HG03575 (cell line): ENCODE measurements around the gene GINS3.
"Not testable (repeated sequence)": the region's sequence is repeated elsewhere in the genome, so short reads cannot be mapped to it uniquely, and the experiment has no call there.

Experiments used
- ATAC-seq: cut with Tn5 transposase; IDR thresholded peaks from one replicate; pipeline ENCODE4 v1.9.1; 2021; ENCODE audit not compliant: unreplicated experiment, insufficient number of reproducible peaks, low FRiP score; ENCODE audit errors: extremely low read depth

GINS3 gene

DNA sequence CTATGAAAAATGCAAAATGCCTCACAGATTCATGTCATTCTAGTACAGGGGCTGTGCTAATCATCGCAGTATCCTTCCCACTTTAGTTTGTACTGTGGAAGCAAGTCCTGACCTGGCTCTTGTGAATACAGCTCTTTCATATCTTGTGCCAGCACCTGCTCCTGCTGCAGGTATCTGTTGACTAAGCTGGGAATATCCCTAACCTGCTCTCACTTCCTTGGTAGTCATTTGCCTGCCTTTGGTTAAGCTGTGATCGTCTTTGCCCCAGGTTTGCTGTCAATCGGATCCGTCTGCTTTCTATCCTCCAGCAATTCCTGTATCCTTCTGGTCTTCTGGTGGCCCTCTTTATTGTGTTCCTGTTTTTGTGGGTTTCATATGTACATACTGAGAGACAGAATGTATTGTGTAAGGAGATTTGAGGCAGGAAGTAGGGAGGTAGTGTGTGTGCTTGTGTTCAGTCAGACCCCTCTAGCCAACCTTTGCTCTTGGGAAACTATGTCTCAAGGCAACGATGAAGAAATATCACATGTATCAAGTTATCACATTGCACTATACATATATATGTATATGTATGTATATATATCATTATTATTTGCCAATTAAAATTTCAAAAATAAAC is 7.7 kb upstream of the GINS3 start:
- no peak for ATAC-seq

DNA sequence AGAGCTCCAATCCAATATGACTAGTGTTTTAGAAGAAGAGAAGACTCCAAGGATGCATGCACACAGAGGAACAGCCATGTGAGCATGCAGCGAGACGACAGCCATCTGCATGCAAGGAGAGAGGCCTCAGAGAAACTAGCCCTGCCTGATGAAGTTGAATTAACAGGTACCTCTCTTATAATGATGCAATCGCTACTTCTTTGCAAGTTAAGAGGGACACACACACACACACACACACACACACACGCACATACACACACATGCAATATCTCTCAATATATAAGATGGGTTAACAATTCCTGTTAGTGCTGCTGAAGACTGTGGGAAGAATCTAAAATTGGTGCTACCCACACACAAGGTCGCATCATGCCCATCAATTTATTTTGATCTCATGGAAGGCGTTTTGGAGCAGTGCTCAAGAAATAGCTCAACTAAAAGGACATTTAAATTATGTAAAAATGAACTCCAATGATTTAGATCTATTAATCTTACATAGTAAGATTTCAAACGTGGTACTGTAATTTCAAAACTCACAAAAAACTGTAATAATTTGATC is 7.0 kb upstream of the GINS3 start:
- no peak for ATAC-seq

DNA sequence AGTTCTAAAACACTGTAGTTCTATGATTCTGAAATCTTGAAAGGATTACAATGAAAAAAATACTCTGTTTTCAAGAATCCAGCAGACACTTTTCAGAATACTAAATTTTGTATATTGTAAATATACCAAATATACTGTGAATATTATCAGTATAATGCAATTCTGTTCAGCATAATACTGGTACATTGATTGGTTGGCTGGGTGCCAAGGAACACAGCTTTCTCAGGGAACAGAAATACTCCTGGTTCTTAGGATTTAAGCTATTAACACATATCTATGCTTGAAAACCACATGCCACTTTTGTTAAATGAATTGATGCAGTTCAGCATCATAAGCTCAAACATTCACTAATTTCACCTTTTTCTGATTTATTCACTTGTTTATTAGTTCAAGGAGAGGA is 2.5 kb upstream of the GINS3 start:
- ATAC-seq, result no peak

DNA sequence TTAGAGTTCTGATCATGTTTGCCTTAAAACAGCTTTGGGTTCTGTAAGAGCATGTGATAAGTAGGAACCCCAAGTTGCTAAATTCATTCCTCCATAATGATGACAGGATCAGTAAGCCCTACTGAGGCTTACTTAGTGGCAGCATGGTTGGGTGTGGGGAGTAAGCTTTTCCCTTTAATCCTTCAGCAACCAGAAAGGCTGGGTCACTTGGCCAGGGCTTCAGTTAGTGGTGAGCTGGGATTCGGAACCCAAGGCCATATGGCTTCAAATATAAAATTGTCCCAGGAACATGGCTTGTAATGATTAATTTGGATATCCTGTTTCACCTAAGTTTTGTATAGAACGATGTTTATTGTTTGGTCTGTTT is 850 bp downstream of the GINS3 start:
- ATAC-seq, result no peak

DNA sequence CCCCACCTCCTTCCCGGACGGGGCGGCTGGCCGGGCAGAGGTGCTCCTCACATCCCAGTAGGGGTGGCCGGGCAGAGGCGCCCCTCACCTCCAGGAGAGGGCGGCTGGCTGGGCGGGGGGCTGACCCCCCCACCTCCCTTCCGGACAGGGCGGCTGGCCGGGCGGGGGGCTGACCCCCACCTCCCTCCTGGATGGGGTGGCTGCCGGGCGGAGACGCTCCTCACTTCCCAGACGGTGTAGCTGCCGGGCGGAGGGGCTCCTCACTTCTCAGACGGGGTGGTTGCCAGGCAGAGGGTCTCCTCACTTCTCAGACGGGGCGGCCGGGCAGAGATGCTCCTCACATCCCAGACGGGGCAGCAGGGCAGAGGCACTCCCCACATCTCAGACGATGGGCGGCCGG is 4.6 kb downstream of the GINS3 start:
- ATAC-seq, result not testable (repeated sequence)

DNA sequence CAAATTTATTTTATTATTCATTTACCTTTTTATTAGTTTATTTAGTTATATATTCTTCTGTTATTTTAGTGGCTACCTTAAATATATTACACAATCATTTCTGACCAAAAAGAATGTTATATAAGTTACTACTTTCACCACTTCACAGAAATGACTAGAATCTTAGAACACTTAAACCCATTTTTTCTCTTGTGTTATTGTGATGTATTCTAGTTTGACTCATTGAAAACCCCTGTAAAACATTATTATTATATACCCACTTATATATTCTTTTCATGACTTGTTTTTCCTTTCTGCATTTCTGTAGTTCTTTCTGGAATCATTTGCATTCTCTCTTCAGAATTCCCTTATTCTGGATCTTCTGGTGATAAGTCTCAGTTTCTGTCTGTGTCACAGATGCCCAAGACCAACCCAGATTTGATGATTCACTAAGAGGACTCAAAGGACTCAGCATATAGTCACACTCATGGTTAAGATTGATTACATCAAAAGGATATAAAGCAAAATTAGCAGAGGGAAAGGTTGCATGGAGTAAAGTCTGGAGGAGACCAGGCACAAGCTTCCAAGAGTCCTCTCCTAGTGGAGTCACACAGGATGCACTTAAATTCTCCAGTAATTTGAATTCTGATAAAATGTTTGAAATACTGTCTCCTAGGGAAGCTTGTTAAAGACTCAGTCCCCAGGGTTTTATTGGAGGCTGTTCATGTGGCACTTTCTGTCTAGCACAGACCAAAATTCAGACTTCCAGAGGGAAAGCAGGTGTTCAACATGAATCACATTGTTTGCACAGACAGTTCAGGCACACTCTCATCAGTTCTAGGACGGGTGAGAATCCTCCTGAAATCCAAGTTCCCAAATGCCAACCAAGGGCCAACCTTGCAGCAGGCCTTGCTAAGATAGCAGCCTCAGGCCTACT is 7.7 kb downstream of the GINS3 start:
- ATAC-seq, result no peak

DNA sequence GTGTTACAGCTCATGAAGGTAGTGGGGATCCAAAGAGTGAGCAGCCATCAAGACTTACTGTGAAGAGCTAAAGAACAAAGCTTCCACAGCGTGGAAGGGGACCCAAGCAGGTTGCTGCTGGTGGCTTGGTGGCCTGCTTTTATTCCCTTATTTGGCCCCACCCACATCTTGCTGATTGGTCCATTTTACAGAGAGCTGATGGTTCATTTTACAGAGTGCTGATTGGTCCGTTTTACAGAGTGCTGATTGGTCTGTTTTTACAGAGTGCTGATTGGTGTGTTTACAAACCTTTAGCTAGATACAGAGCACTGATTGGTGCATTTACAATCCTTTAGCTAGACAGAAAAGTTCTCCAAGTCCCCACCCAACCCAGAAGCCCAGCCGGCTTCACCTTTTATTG is 9.0 kb downstream of the GINS3 start:
- ATAC-seq, result not testable (repeated sequence)

DNA sequence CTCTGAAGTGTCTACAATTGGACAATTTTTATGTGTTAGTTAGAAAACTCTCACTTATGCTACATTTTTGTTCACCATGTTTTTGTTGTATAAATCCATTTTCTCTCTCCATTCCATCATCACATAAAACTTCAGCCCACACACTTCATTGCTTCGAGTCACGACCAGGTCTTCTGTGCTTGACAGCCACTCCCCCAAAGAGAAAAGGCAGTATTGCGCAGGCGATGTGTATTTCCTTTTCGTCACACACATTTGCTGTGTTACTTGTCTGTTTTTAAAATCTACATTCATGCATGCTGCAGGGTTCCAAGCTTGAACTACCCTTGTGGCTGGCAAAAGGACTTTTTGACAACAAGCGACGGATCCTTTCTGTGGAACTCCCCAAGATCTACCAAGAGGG is 10.5 kb downstream of the GINS3 start:
- ATAC-seq, result no peak

DNA sequence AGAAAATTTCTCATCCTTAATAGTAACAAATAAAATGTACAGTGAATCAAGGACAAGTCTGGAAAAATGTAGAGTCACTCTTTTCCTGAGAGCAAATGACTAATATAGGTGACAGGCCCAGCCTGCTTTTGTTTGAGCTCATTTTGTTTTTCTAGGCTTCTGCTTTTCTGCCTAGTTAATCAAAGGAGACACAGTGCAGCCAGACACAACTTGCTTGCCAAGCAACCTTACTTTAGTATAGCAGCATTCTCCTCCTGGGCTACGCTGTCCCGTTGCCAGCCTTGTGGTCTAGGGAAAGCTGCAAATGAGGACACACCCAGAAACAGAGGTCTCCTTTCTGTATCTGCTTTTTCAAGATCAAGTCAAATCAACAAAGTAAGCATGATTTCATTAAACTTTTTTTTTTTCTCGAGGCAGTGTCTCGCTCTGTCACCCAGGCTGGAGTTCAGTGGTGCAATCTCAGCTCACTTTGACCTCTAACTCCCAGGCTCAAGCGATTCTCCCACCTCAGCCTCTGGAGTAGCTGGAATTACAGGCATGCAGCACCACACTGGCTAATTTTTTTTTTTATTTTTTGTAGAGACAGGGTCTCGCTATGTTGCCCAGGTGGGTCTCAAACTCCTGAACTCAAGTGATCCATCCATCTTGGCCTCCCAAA is 17.2 kb downstream of the GINS3 start:
- ATAC-seq, result no peak

DNA sequence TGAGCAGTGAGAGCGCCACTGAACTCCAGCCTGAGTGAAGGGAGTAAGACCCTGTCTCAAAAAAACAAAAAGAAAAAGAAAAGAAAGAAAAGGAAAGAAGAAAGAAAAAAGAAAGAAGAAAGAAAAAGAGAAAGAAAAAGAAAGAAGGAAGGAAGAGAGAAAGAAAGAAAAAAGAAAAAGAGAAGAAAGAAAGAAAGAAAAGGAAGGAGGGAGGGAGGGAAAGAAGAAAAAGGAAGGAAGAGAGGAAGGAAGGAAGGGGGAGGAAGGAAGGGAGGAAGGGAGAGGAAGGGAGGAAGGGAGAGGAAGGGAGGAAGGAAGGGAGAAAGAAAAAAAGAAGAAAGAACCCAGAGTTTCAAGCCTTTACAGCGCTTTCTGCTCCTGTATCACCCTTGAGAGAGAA is 19.1 kb downstream of the GINS3 start:
- ATAC-seq, result no peak

DNA sequence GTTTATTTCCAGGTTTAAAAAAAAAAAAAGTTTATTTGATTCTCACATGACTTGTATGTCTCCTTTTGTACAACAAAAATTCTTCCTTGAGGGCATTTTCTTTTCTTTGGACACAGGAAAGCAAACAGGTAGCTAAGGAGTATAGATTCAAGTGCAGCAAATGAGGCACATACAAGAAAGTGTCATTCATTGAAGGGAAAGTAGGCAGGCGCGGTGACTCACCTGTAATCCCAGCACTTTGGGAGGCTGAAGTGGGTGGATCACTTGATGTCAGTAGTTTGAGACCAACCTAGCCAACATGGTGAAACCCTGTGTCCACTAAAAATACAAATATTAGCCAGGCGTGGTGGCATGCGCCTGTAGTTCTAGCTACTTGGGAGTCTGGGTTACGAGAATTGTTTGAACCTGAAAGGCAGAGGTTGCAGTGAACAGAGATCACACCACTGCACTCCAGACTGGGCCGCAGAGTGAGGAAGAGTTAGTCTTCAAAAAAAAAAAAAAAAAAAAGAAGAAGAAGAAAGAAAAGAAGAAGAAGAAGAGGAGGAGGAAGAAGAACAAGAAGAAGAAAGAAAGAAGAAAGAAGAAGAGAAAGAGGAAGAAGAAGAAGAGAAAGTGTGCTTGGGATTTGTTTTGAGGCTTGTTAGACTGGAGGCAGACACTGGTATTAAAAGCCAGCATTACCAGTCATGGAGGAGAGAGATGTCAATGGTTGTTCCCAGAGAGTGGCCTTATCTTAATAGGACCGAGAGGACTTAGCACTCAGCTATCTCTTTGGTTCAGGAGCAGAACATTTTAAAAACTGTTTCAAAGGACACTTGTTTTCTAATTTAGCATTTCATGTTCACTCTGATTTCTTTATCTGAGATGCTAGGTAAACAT is 19.7 kb downstream of the GINS3 start:
- ATAC-seq, result no peak

DNA sequence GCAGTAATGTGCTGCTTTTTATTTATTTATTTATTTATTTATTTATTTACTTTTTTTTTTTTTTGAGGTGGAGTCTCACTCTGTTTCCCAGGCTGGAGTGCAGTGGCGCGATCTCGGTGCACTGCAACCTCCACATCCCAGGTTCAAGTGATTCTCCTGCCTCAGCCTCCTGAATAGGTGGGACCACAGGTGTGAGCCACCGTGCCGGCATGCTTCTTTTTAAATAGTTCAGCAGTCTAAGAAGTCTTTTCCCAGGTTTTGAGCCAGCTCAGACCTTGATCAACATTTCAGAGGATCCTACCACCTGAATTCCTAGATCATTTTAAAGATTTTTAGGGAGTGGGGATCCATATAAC is 20.3 kb downstream of the GINS3 start:
- ATAC-seq, result not testable (repeated sequence)

DNA sequence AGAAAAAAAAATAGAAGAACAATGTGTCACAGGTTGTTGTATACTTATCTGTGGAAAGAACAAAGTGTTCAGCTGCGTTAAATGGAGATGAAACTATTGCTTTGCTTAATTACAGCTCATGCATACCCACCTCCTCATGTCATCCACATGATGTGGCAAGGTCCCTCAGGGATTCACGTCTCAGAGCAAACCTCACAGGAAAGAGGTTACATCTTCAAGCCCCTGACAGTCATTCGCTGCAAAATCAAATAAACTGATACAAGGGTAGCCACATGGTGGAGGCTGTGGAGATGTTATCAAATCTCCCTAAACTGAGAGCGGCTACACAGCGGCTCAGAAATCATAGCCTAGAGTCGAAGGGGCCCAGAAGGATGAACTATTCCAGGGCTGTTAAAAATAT is 21.1 kb downstream of the GINS3 start:
- ATAC-seq, result no peak

DNA sequence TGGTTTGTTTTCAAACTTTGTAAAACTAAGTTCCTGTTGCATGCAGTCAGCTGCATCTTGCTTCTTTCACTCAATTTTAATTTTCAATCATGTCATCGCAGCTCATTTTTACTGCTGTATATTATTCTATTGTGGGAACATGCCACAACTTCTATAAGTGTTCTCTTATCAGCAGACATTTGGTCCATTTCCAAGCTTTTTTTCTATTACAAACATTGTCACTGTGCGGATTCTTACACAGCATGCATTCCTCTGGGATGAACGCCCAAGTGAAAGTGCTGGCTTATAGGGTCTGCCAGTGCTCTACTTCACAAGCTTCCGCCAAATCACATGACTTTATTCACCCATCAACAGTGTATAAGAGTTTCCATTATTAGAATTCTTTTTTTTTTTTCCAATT is 22.7 kb downstream of the GINS3 start:
- no peak for ATAC-seq

DNA sequence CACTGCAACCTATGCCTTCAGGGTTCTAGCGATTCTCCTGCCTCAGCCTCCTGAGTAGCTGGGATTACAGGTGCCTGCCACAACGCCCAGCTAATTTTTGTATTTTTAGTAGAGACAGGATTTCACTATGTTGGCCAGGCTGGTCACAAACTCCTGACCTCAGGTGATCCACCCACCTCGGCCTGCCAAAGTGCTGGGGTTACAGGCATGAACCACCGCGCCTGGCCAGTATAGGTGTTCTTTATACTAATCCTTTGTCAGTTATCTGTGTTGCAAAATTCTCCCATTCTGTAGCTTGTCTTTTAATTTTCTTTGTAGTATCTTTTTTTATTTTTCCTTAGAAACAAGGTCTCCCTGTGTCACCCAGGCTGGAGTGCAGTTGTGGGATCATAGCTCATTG is 23.7 kb downstream of the GINS3 start:
- ATAC-seq, result not testable (repeated sequence)

DNA sequence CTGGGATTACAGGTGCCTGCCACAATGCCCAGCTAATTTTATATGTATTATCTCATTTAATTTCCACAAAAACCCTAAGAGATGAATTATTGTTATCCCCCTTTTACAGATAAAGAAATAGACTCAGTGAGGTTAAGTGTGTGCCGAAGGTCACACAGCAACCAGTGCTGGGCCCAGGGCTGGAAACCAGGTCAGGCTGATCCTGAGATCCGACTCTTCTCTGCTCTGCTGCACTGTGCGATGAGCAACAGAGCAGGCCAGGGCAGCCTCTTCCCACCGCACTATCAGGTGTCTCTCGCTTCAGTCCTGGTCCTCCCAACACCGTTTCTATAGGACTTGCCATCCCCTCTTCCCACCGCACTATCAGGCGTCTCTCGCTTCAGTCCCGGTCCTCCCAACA is 24.8 kb downstream of the GINS3 start:
- ATAC-seq, result no peak

DNA sequence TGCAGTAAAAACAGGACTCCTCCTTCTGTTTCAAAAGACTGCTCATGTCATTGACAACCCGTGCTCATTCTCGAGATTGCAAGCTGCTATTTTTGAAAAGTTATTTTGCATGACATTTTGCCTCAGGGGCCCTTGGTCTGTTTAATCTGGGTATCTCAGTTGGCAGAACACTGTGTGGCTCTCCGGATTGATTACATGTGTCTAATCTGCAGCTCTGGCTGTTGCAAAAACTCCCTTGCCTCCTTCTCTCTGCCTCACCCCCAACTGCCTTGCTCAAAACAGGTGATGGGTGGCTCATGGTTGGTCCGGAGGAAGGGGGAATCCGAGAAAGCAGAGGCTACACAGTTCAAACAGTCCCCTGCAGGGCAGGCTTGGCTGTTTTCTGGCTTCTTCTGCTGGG is 25.3 kb downstream of the GINS3 start:
- no peak for ATAC-seq

DNA sequence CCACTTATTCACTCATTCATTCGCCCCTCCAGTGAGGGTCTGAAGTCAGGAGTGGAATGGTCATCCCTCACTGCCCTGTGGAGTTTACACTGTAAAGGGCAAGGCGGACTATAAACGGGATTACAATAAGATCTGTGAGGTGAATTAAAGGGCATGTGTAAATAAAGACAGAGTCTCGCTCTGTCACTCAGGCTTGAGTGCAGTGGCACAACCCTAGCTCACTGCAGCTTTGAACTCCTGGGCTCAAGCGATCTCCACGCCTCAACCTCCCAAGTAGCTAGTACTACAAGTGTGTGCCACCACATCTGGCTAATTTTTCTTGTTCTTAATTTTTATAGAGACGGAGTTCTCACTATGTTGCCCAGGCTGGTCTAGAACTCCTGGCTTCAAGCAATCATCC is 25.8 kb downstream of the GINS3 start:
- ATAC-seq, result no peak

DNA sequence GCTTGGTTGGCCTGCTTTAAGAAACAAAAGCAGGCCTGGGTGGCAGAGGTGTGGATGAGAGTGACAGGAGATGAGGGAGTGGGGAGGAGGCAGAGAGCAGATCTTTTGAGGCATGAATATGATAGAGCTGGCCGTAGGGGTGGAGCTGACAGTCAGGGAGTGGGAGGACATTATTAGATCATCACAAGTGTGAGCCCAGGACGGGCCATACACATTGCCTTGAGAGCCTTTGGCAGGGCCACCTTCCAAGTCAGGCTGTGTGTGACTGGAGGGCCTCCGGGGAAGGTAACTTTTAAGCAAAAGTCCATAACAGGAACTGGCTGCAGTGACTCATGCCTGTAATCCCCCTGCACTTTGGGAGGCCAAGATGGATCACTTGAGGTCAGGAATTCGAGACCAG is 26.3 kb downstream of the GINS3 start:
- ATAC-seq, result no peak
